GM08714 (cell line): Measurements from ENCODE around the gene CEP78.

ENCODE experiments used
- H3K4me3 ChIP-seq: fragments of 200-500 bp; sonication (Bioruptor generic); 2 replicates; pipeline ENCODE4 v1.5.1; 2014; ENCODE audit warnings: mild to moderate bottlenecking, low read length, inconsistent platforms
- ZNF274 ChIP-seq: IDR thresholded peaks from 2 replicates; pipeline ENCODE4 v1.6.1; 2012; ENCODE audit warnings: mild to moderate bottlenecking, low read depth, low read length

Gene CEP78

DNA sequence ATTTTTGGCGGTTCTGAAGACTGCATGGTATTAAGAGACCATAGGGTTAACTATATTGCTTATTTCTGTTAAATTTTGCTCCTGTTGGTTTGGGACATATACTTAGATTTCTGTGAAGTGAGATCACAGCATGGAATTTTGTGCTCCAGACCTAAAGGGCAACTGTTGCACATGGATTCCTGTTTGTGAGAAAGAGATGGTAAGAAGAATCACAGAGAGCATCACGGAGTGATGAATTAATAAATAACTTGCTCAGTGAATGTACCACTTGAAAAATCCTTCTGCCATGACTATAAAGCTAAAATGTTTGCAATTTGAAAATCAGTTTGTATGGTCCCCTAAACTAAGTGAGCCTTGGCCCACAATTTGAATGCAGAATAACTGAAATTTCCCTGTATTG is 65.6 kb downstream of the CEP78 start:
- H3K4me3 ChIP-seq: no peak overlapping the region
- TF ChIP-seq ZNF274: no peak

GRCh38 chr9:78303377-78304062 is 67.6 kb downstream of the CEP78 start:
- no peak for TF ChIP-seq ZNF274
- no peak overlapping the region for H3K4me3 ChIP-seq

GRCh38 chr9:78304357-78304756 is 68.5 kb downstream of the CEP78 start:
- no peak for TF ChIP-seq ZNF274
- H3K4me3 ChIP-seq: no peak overlapping the region

DNA sequence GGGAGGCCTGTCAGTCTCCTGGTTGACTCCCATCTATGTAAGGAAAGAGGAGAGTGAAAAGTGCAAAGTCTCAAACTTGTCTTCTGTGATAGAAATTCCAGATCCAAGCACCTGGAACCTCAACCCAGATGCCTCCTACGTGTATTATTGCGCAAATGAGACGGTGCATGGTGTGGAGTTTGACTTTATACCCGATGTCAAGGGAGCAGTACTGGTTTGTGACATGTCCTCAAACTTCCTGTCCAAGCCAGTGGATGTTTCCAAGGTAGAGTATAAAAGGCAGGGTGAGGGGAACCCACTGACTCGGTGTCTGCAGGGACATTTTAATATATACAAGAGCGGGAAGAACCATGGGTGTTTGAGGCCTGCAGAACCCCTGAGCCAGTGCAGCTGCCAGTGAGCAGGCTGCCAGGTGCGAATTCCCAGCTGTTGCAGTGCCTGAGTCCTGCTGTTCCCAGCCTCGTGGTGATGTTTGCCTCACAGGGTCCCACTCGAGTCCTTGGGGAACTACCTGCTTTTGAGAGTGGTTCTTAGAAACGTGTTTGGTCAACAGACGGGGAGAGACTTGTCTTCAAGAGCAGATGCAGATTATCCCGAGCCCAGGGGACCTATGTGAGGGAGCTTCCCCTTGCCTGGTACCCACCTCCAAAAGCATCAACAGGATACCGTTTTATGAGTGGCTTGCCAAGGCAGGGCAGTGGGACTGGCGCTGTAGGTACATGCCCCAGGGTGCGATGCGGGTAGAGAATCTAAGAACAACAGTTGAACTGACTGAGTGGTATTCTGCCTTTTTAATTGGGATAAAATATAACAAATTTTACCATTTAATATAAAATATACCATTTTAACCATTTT is 70.6 kb downstream of the CEP78 start:
- no peak for TF ChIP-seq ZNF274

GRCh38 chr9:78307360-78307759 is 71.5 kb downstream of the CEP78 start:
- H3K4me3 ChIP-seq: no peak overlapping the region
- TF ChIP-seq ZNF274: no peak

More for the DNA sequence above, 70.6 kb downstream of the CEP78 start:
- H3K4me3 ChIP-seq: no peak overlapping the region

DNA sequence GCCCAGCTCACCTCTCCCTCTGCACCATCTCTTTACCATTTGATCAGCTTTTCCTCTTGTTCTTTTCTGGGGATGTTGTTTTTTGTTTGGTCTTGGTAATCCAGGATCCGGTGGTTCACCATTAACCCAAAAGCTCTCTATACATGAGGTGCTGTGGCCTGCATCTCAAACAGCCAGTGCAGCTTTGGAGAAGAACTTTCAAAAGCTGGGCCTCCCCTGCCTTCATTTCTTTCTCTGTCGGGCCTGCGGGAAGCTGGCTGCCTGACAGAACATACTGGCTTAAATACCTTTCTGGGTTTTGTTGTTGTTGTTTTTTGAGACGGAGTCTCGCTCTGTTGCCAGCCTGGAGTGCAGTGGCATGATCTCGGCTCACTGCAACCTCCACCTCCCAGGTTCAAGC is 73.2 kb downstream of the CEP78 start:
- no peak overlapping the region for H3K4me3 ChIP-seq
- TF ChIP-seq ZNF274: no peak

DNA sequence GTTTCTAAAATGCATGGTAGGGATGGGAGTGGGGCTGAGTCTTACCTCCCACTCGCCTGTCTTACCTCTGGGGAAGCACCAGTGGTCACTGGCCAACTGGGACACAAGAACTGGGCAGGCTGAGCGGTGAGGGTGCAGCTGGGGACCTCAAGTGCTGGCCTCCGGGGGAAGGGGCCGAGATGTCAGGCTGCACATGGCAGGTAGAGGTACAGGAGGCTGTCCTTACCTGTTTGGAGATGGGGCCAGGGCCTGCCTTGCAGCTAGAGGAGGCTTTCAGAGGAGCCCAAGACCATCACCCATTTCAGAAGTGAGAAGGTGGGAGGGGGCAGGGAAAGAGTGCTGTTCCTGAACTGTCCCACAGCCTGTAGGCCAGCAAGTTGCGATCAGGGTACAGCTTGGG is 75.2 kb downstream of the CEP78 start:
- TF ChIP-seq ZNF274: no peak
- no peak overlapping the region for H3K4me3 ChIP-seq

GRCh38 chr9:78311886-78312524 is 76.1 kb downstream of the CEP78 start:
- TF ChIP-seq ZNF274: no peak
- H3K4me3 ChIP-seq: no peak overlapping the region

GRCh38 chr9:78314550-78314949 is 78.7 kb downstream of the CEP78 start:
- TF ChIP-seq ZNF274: no peak
- H3K4me3 ChIP-seq: no peak overlapping the region

GRCh38 chr9:78314953-78315870 is 79.3 kb downstream of the CEP78 start:
- TF ChIP-seq ZNF274: no peak

GRCh38 chr9:78316166-78316892 is 80.5 kb downstream of the CEP78 start:
- H3K4me3 ChIP-seq: no peak overlapping the region
- TF ChIP-seq ZNF274: no peak

More at GRCh38 chr9:78314953-78315870, 79.3 kb downstream of the CEP78 start:
- H3K4me3 ChIP-seq: no peak overlapping the region

GRCh38 chr9:78319197-78320029 is 83.5 kb downstream of the CEP78 start:
- H3K4me3 ChIP-seq: no peak overlapping the region

More at GRCh38 chr9:78319197-78320029, 83.5 kb downstream of the CEP78 start:
- TF ChIP-seq ZNF274: no peak
